ENCODE data around the gene CHN2.

- TF ChIP-seq CTCF (IDR thresholded peaks at IDR 0.05) (no peak), POLR2A (IDR thresholded peaks at IDR 0.05) (no peak)
These were observed 283.7 kb downstream of the CHN2 start for GRCh38 chr7:29478226-29478625.
